LHCN-M2 (cell line): Measurements from ENCODE around the gene RBP3. TPM values are rescaled to one million over a fixed set of nuclear protein-coding genes. Genes with fewer than 3 reads are reported as not detected.

Source experiments
- DNase-seq: peaks from one replicate; pipeline ENCODE4 v3.0.0-alpha.2; 2012; ENCODE audit warnings: low read depth
- polyA plus RNA-seq: library from polyadenylated mRNA; unstranded; fragments of >200 nt; gene quantifications from one replicate; pipeline ENCODE4 v1.2.1, GENCODE V29; 2012; ENCODE audit warnings: missing spikeins
- total RNA-seq: library from RNA; depleted of rRNA; stranded (reverse); fragments of >200 nt; gene quantifications from 2 replicates; pipeline ENCODE4 v1.2.3, GENCODE V29; 2014; rRNA removed

The RBP3 gene
- total RNA-seq = not detected in 2 replicates
- polyA plus RNA-seq = not detected

DNA sequence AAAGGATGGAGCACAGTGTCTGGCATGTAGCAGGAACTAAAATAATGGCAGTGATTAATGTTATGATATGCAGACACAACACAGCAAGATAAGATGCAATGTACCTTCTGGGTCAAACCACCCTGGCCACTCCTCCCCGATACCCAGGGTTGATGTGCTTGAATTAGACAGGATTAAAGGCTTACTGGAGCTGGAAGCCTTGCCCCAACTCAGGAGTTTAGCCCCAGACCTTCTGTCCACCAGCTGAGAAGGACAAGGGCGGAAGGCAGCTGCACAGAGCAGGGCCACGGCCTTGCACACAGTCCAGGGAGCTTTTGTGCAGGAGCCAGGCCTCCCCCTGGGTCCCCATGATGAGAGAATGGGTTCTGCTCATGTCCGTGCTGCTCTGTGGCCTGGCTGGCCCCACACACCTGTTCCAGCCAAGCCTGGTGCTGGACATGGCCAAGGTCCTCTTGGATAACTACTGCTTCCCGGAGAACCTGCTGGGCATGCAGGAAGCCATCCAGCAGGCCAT is at the start of gene RBP3:
TSS of gene RBP3 (plus strand) at position 226 of the 514 bp plus-strand sequence. CDS start at position 348, 122 bp downstream.
- no peak for DNase-seq

DNA sequence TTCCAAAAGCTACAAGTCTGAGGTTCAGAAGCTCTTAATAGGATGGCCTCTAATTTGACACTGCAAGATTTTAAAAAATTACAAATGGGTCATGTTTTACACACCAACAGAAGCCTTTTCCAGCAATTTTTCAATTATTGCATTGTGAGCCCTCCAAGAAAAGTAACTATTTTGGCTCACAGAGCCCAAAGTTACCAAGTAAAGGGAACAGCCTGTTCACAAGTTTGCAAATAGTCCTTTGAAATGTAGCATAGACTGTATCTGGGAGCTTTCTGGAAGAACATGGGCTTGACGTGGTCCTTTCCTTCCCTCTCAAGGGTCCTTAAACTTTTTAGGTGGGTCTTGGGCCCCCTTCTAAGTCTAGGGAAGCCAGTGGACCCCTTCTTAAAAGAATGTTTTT is 49.4 kb upstream of the RBP3 start:
- no peak for DNase-seq

DNA sequence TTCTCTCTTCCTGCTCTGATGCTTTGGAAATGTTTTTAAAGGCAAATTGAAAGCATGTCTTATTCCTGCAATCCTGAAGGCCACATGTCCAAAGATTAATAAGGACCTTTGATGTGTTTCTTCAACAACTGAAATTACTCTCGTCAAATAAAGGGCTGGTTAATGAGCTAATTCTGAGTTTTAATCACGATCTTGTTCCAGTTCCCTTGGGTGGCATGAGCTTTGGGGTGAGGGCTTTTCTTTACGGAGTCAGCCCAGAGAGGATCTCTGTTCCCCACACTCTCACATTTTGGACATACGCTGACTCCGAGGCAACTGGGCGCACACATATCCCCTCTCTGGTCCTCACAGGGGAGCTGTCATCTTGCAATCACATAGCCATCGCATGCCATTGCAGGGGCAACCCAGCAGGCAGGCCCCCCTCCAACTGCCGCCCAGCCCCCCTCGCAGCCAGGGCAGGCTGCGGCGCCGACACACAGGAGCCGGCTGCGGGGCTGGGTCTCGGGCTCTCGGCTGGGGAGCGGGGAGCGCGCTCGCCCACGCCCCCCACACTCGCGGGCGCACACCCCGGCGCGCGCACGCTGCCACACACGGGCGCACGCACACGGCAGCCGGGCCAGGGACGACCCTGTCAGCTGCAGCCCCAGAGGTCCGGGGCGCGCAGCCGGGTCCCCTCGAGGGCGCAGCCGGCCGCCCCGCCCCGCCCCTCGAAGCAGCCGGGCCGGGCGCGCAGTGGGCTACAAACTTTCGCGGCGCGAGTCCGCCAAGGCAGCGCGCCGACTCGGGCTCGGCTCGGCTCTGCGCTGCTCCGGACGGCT is 48.3 kb upstream of the RBP3 start, which contains the start of gene GDF10:
TSS of gene GDF10 (plus strand) at position 587 of the 818 bp plus-strand sequence. CDS start 455 bp downstream, outside the sequence.
- no peak for DNase-seq

- no peak for DNase-seq
Measured at GRCh38 chr10:47300429-47300931, 47.7 kb upstream of the RBP3 start.

GRCh38 chr10:47301833-47302232 is 46.3 kb upstream of the RBP3 start:
- no peak for DNase-seq

DNA sequence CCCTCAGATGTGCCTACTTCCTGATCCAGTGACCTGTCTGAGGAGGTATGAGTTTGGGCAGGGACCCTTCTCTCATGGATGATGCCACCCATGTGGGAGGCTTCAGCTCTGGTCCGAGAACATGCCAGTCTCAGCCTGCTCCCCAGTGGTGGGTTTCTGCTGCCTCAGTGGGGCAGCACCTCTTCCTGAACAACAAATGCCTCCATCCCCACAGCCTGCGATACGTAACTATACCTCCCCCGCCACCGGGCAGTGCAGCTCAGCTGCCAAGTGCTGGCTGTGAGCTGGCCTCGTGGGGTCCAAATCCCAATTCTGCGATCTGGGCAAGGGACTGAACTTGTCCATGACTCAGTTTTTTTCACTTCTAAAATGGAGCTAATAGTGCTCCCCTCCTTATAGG is 45.1 kb upstream of the RBP3 start:
- no peak for DNase-seq

DNA sequence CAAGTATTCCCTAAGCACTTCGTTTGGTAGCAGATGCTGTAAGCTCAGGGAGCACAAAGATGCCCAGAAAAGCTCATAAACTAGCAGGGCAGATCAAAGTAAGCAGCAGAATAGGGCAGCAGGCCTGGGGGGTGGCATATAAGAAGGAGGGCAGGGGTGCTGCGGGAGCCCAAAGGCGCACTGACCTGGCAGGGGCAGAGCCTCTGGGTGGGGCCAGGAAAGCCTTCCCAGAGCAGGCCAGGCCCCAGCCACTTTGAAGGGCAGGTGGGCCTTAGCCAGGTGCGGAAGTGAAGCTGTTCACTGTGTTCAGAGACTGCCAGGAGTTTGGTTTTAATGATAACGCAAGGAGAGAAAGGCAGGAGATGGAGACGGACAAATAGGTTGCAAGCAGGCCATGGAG is 44.3 kb upstream of the RBP3 start:
- DNase-seq = no peak

GRCh38 chr10:47305566-47305965 is 42.6 kb upstream of the RBP3 start:
- DNase-seq = no peak

DNA sequence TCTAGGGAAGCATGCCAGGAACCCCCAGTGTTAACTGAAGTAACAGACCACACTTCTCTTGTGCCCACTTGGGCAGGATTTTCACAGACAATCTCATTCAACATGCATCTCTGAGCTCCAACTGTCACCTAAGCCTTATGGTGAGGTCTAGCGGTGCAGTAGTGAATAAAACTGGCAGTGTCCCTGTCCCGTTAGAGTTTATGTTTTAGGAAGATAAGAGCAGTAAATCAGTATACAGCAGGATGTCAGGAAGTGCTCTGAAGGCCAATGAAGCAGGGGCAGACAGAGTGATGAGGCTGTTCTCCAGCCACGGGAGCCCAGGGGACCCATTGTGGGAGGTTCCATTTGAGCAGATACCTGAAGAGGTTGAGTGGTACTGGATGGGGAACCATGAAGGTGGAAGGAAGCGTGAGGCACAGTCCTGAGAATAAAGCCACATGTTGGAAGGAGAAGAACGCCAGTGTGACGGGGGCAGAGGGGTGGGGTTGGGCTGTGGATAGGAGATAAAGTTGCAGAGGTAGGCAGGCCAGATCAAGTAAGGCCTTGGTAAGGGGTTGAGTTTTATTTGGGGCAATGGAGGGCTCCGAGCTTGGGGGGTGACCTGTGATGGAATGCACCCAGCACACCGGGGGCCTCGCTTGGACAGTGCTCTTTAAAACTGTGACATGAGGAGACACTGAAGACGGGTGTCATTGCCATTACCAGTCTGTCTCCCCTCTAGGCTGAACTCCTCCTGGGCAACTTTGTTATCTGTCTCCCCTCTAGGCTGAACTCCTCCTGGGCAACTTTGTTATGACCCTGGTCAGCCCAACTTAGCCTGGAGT is 41.6 kb upstream of the RBP3 start:
- no peak for DNase-seq

DNA sequence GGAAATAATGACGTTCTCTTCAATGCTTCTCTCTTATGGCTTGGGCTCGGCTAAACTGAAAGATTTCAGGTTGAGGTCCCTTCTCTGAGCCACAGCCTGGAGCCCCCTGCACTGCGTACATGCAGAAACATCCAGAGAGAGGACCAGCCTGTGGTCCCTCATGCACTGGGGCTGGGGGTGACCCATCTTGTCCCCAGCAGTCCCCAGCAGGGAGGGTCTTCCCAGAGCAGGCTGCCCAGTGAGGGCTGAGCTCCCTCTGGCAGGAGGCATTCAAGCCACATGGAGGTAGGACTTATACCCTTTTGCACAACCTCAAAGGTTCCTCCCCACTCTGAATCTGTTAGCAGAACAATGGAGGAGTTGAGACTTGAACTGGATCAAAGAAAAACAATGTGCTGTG is 40.8 kb upstream of the RBP3 start:
- no peak for DNase-seq

GRCh38 chr10:47308775-47309174 is 39.4 kb upstream of the RBP3 start:
- DNase-seq = no peak

- no peak for DNase-seq
Measured at GRCh38 chr10:47309408-47310089, 38.6 kb upstream of the RBP3 start.

DNA sequence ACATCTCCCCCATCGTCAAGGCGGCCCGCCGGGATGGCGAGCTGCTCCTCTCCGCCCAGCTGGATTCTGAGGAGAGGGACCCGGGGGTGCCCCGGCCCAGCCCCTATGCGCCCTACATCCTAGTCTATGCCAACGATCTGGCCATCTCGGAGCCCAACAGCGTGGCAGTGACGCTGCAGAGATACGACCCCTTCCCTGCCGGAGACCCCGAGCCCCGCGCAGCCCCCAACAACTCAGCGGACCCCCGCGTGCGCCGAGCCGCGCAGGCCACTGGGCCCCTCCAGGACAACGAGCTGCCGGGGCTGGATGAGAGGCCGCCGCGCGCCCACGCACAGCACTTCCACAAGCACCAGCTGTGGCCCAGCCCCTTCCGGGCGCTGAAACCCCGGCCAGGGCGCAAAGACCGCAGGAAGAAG is 38.1 kb upstream of the RBP3 start:
- DNase-seq = no peak

DNA sequence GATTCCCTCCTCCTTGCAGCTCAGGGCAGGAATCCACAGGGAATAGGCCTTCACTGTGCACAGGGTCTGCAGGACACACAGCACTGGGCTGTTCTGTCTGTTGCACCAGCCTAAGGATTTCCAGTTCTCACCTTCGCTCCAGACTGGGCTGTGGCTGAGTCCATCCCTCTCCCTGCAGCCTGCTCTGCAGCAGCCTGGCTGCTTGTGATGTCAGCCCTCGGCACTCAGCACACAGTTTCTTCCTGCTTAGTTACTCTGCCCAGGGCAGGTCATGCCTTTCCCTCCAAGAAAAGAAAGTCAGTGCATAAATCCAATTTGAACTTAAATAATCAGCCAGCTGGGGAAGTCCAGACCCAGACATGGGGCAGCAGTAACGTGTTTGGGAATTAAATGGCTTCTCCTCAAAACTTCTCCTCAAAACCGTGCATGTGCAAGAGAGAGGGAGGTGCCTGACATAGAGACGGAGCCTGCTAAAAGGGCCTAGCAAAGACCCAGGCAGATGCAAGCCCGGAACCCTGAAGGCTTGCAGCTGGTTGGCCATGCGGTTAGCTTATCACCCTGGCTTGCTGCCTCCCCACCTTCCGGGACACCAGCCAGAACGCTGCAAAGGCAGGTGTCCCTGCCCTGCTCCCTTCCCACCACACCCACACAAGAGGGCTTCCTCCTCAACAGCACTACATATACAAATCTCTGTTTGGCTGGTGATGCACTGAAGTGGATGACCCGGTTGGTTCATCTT is 36.8 kb upstream of the RBP3 start:
- DNase-seq = no peak

GRCh38 chr10:47311932-47312662 is 36.1 kb upstream of the RBP3 start:
- DNase-seq = peak; percentile 36

DNA sequence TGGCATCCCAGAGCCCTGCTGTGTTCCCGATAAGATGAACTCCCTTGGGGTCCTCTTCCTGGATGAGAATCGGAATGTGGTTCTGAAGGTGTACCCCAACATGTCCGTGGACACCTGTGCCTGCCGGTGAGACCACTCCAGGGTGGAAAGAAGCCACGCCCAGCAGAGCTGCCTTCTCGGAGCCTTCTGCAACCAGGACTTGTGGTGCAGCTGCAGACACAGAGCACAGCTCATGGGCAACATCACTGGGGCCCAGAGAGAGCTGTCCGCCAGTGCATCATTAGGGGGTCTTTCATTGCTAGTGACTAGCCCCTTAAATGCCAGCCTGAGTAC is 35.5 kb upstream of the RBP3 start:
- DNase-seq = no peak

- DNase-seq = no peak
Measured at GRCh38 chr10:47314416-47314970, 33.7 kb upstream of the RBP3 start.

DNA sequence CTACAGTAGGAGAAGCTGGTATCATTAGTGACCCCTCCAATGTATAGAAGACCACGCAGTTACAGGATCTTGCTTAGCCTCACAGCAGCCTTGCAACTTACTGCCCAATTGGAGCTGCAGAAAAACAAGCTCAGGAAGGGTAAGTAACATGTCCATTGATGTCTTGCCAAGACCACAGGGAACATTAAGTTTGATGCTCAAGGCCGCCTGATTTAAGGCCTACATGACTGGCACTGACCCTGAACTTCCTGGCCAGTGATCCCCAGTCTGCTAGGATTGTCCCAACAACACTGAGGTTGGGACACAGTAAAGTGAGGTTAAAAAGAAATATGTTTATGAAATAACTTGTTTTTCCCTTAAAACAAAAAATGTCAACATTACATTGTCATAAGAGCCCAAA is 32.7 kb upstream of the RBP3 start:
- no peak for DNase-seq

DNA sequence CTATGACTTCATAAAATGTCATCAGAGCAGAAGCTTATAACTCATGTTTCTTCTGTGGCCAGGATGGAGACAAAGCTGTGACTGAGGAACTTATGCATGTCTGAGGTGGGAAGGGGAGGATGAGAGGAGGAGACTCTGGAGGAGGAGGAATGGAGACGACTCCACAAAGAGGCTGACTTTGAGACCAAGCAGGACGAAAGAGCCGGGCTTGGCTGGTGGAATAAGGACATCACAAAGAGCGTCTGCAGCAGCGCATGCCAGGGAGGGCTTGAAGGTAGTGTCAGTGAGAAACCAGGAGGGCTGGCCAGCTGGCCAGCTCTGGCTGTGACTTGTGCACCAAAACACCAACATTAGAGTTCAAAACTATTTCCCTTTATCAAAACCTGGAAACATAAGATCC is 32.0 kb upstream of the RBP3 start:
- no peak for DNase-seq

- DNase-seq = no peak
Measured at GRCh38 chr10:47317251-47317650, 30.9 kb upstream of the RBP3 start.
